HepG2 (cell line): ENCODE data around the gene GBE1. TPM values are rescaled to one million over a fixed set of nuclear protein-coding genes. Genes with fewer than 3 reads are reported as not detected.

Source experiments
- ATAC-seq: fragments of 200-7000 bp; cut with Tn5 transposase; 3 replicates; pipeline ENCODE4 v1.9.1; 2020; ENCODE audit warnings: mild to moderate bottlenecking, moderate library complexity
- BruUV-seq: library from RNA; stranded (reverse); fragments of 400-500 nt; replicated peaks from 2 replicates; lab custom pipeline; 2021; lab: Mats Ljungman, UMichigan
- CTCF ChIA-PET: fragments of 300-600 bp; formaldehyde crosslinking; extraction: SDS; loops from one replicate; lab custom pipeline; 2021; ENCODE audit warnings: low total read pairs, inconsistent platforms, low intra/inter-chr PET ratio; lab: Yijun Ruan, JAX
- POLR2A ChIA-PET: fragments of 350-600 bp; sonication (Branson Sonifier 250); formaldehyde crosslinking; loops from one replicate; lab custom pipeline; 2020; ENCODE audit warnings: antibody characterized with exemption, inconsistent platforms; lab: Yijun Ruan, JAX
- DNase-seq: peaks from one replicate; pipeline ENCODE4 v3.0.0-alpha.2; 2015; ENCODE audit warnings: low spot score
- FAIRE-seq: peaks from 3 replicates; lab custom pipeline; 2011; peaks lifted over from hg19 to GRCh38; lab: Jason Lieb, UNC
- H2AFZ ChIP-seq: one replicate; pipeline ENCODE4 v1.6.1; 2011; ENCODE audit warnings: low read length, inconsistent platforms
- H3K27ac ChIP-seq: fragments of 300-600 bp; 3 replicates; pipeline ENCODE4 v1.8.0; 2011; ENCODE audit warnings: mixed run types, mild to moderate bottlenecking, mixed read lengths, low read length, inconsistent platforms; ENCODE audit not compliant: insufficient read depth; ENCODE audit errors: extremely low read length
- H3K27me3 ChIP-seq, 2 experiments: fragments of 200-600 bp in 1 of 2; 2 replicates in 1 of 2; 3 replicates in 1 of 2; pipeline versions ENCODE4 v1.6.0 to v1.8.0; 2011; ENCODE audit warnings: low read length in 2 of 2, mild to moderate bottlenecking in 2 of 2, moderate library complexity in 2 of 2, inconsistent platforms in 1 of 2; ENCODE audit not compliant: insufficient read depth in 2 of 2, control insufficient read depth in 1 of 2
- H3K36me3 ChIP-seq, 2 experiments: fragments of 200-600 bp in 1 of 2; replicated peaks in 1 of 2; 2 replicates in 1 of 2; 3 replicates in 1 of 2; pipeline versions ENCODE4 v1.5.1 to v1.8.0; 2011; ENCODE audit warnings: low read length in 2 of 2, inconsistent platforms in 1 of 2; ENCODE audit not compliant: insufficient read depth in 2 of 2, control insufficient read depth in 1 of 2
- H3K4me1 ChIP-seq: 2 replicates; pipeline ENCODE4 v1.5.1; 2012; ENCODE audit warnings: low read length, inconsistent platforms; ENCODE audit not compliant: insufficient read depth
- H3K4me2 ChIP-seq: 2 replicates; pipeline ENCODE4 v1.6.0; 2011; ENCODE audit warnings: low read depth, low read length, inconsistent platforms
- H3K4me3 ChIP-seq, 3 experiments: fragments of 200-600 bp in 1 of 3; sonication (generic), shearing (Covaris generic) in 1 of 3; replicated peaks in 1 of 3; 2 replicates each; pipeline ENCODE4 v1.5.1; 2011 to 2016; ENCODE audit warnings: low read length in 3 of 3, inconsistent platforms in 2 of 3, low read depth in 2 of 3, mild to moderate bottlenecking in 2 of 3, control low read depth in 1 of 3, mixed read lengths in 1 of 3; ENCODE audit not compliant: insufficient read depth in 1 of 3
- H3K79me2 ChIP-seq: one replicate; pipeline ENCODE4 v1.6.1; 2011; ENCODE audit warnings: low read length, inconsistent platforms; ENCODE audit not compliant: insufficient read depth
- H3K9ac ChIP-seq: 2 replicates; pipeline ENCODE4 v1.6.0; 2011; ENCODE audit warnings: mild to moderate bottlenecking, low read depth, low read length, inconsistent platforms; ENCODE audit not compliant: insufficient read depth
- H3K9me3 ChIP-seq: 2 replicates; pipeline ENCODE4 v1.5.1; 2012; ENCODE audit warnings: mild to moderate bottlenecking, low read length
- H4K20me1 ChIP-seq: 2 replicates; pipeline ENCODE4 v1.6.0; 2011; ENCODE audit warnings: inconsistent platforms, mild to moderate bottlenecking, low read length, moderate library complexity; ENCODE audit not compliant: insufficient read depth
- BHLHE40 ChIP-seq: IDR thresholded peaks from 2 replicates; pipeline ENCODE4 v1.6.1; 2011; ENCODE audit warnings: low read length, improper control_type of control experiment
- ETS1 ChIP-seq: sonication (generic); formaldehyde crosslinking; IDR thresholded peaks from 2 replicates; pipeline ENCODE4 v1.4.0; 2020; ENCODE audit warnings: missing genetic modification reagents
- MYC ChIP-seq: sonication (generic); formaldehyde crosslinking; IDR thresholded peaks from 2 replicates; pipeline ENCODE4 v1.9.0; 2021; ENCODE audit warnings: missing genetic modification reagents, borderline replicate concordance
- NFAT5 ChIP-seq: sonication (generic); formaldehyde crosslinking; IDR thresholded peaks from 2 replicates; pipeline ENCODE4 v1.4.0; 2020; ENCODE audit warnings: missing genetic modification reagents
- PLSCR1 ChIP-seq: sonication (generic); formaldehyde crosslinking; IDR thresholded peaks from 2 replicates; pipeline ENCODE4 v1.5.0; 2020; ENCODE audit warnings: missing genetic modification reagents, mild to moderate bottlenecking, borderline replicate concordance
- REPIN1 ChIP-seq: sonication (generic); formaldehyde crosslinking; IDR thresholded peaks from 2 replicates; pipeline ENCODE4 v1.8.0; 2022; ENCODE audit warnings: missing genetic modification reagents, low read depth, mild to moderate bottlenecking, borderline replicate concordance
- TP53 ChIP-seq: sonication (generic); formaldehyde crosslinking; conservative IDR thresholded peaks from 2 replicates; pipeline ENCODE4 v1.4.0; 2020; ENCODE audit warnings: missing genetic modification reagents
- XRCC5 ChIP-seq: fragments of 200-400 bp; formaldehyde crosslinking; optimal IDR thresholded peaks from 2 replicates; pipeline ENCODE3; 2017; ENCODE audit warnings: mild to moderate bottlenecking, low read length
- ZNF331 ChIP-seq: sonication (generic); formaldehyde crosslinking; IDR thresholded peaks from 2 replicates; pipeline ENCODE4 v1.4.0; 2020; ENCODE audit warnings: missing genetic modification reagents
- ZNF451 ChIP-seq: sonication (generic); formaldehyde crosslinking; IDR thresholded peaks from 2 replicates; pipeline ENCODE4 v1.5.0; 2020; ENCODE audit warnings: mild to moderate bottlenecking, missing genetic modification reagents
- ZNF589 ChIP-seq: sonication (generic); formaldehyde crosslinking; conservative IDR thresholded peaks from 2 replicates; pipeline ENCODE4 v1.8.0; 2022; ENCODE audit warnings: mild to moderate bottlenecking, moderate library complexity, missing genetic modification reagents
- ZNF597 ChIP-seq: sonication (generic); formaldehyde crosslinking; IDR thresholded peaks from 2 replicates; pipeline ENCODE4 v1.5.0; 2020; ENCODE audit warnings: missing genetic modification reagents
- ZNF619 ChIP-seq: sonication (generic); formaldehyde crosslinking; IDR thresholded peaks from 2 replicates; pipeline ENCODE4 v1.4.0; 2020; ENCODE audit warnings: mild to moderate bottlenecking, missing genetic modification reagents
- ZNF768 ChIP-seq: sonication (generic); formaldehyde crosslinking; IDR thresholded peaks from 2 replicates; pipeline ENCODE4 v1.4.0; 2020; ENCODE audit warnings: missing genetic modification reagents
- WGBS: methylation state at CpG from one replicate; pipeline ENCODE4 v1.1.6; 2017; ENCODE audit warnings: low lambda C conversion rate; 5-methylcytosine and 5-hydroxymethylcytosine counted together
- in situ Hi-C: cut with HindIII; loops from 2 replicates; pipeline ENCODE4 v1.10.0; 2017; ENCODE audit warnings: low pct_unique_long_range_greater_than_20kb; ENCODE audit not compliant: extremely low pct_ligation_motif_present
- intact Hi-C: fragments of 100-400 bp; cut with micrococcal nuclease; formaldehyde crosslinking; loops from one replicate; pipeline ENCODE4 v1.10.0; 2022; ENCODE audit not compliant: unreplicated experiment
- polyA plus RNA-seq, 8 experiments: library from polyadenylated mRNA; depleted of rRNA in 3 of 8; stranded (reverse) in 7 of 8; unstranded in 1 of 8; fragments of >200 nt; fragmentation: Illumina TruSeq in 4 of 8; extraction: Trizol in 4 of 8; gene quantifications; 2 replicates each; pipeline versions ENCODE4 v1.2.1 to v1.2.3, GENCODE V29; 2011 to 2016; ENCODE audit warnings: low read depth in 4 of 8, missing spikeins in 1 of 8, mixed read lengths in 1 of 8; ENCODE audit not compliant: insufficient read depth in 1 of 8
- total RNA-seq, 5 experiments: library from RNA; depleted of rRNA; stranded (reverse); fragments of >200 nt; fragmentation: Illumina TruSeq; extraction: Trizol; gene quantifications; 2 replicates each; pipeline ENCODE4 v1.2.3, GENCODE V29; 2016; ENCODE audit warnings: low read depth in 1 of 5

Gene GBE1
- total and polyA plus RNA-seq, 2 of the 13 experiments (the other 11 are each of a cell fraction or from before 2014, with no cell fraction given): 22.9 to 36.1 TPM

- TF ChIP-seq ETS1 (CRISPR knock-in tag) (no peak), MYC (CRISPR knock-in tag) (no peak), TP53 (no peak)
Observed at GRCh38 chr3:81451611-81452010, 309.8 kb downstream of the GBE1 start (continued).

- Histone ChIP-seq H3K27ac (no peak overlapping the region), H3K79me2 (no peaks in the 10 kb centered on the region), H3K4me2 (no peak overlapping the region), H2AFZ (no peak overlapping the region), H3K36me3 (no peaks in the 10 kb centered on the region), H3K4me3 (no peak overlapping the region), H3K4me1 (no peaks in the 10 kb centered on the region), H4K20me1 (no peaks in the 10 kb centered on the region), H3K9me3 (no peaks in the 10 kb centered on the region), H3K9ac (no peak overlapping the region), H3K27me3 (no peaks in the 10 kb centered on the region; a peak in 1 of 5 replicates)
- BruUV-seq: no TSS peak
- WGBS: 46% methylated on average over 2 of the region's 2 CpGs
- no peak for ATAC-seq
- FAIRE-seq: no peak
- ChIA-PET CTCF (no interaction called here), POLR2A (no interaction called here)
- in situ Hi-C loops (no loop called here), intact Hi-C loops (no loop called here)
- DNase-seq: no peak
- no peak for TF ChIP-seq NFAT5 (CRISPR knock-in tag)
- no peak for TF ChIP-seq ZNF331
- no peak for TF ChIP-seq REPIN1 (CRISPR knock-in tag)
- no peak for TF ChIP-seq ZNF597 (CRISPR knock-in tag)
- no peak for TF ChIP-seq PLSCR1 (CRISPR knock-in tag)
- no peak for TF ChIP-seq ZNF589 (CRISPR knock-in tag)
- no peak for TF ChIP-seq ZNF451
- TF ChIP-seq XRCC5: no peak
- no peak for TF ChIP-seq ZNF619 (CRISPR knock-in tag)
- no peak for TF ChIP-seq BHLHE40
- no peak for TF ChIP-seq ZNF768 (CRISPR knock-in tag)
Observed at GRCh38 chr3:81451140-81451539, 310.3 kb downstream of the GBE1 start.
